Measurements from ENCODE around the gene MOXD1.

- TF ChIP-seq POU2F2 (IDR thresholded peaks at IDR 0.05; ENCODE audit: low read depth, low read length): no peak
- TF ChIP-seq POLR2A (IDR thresholded peaks at IDR 0.05; ENCODE audit: low read depth, low read length): no peak
- no peak for TF ChIP-seq TAF1 (IDR thresholded peaks at IDR 0.05; ENCODE audit: low read depth, low read length)
- TF ChIP-seq POLR2AphosphoS5 (IDR thresholded peaks at IDR 0.05; ENCODE audit: low read depth, low read length): no peak
- TF ChIP-seq PAX5 (IDR thresholded peaks at IDR 0.05; ENCODE audit: insufficient read depth, low read length, severe bottlenecking): no peak
- TF ChIP-seq SPI1 (IDR thresholded peaks at IDR 0.05; ENCODE audit: low read depth, low read length): no peak
Measured at GRCh38 chr6:132395015-132395597, 6.2 kb downstream of the MOXD1 start.
